Vagina (tissue), 2 donors: Measurements from ENCODE around the gene SMPX.

Source experiments
- POLR2AphosphoS5 ChIP-seq, 2 donors: sonication (generic); formaldehyde crosslinking; IDR thresholded peaks; one replicate each; pipeline ENCODE4 v1.9.0; 2017; ENCODE audit warnings: antibody characterized with exemption in 2 of 2, mild to moderate bottlenecking in 2 of 2, low read depth in 1 of 2; ENCODE audit not compliant: insufficient read depth in 1 of 2
- TF ChIP-seq, protein P1 (sequence below), 3 experiments: fragments of 450-650 bp in 2 of 3; fragments of 200-600 bp in 1 of 3; sonication (generic) in 1 of 3; IDR thresholded peaks; one replicate each; pipeline ENCODE4 v1.5.1; 2017 to 2019; ENCODE audit warnings: antibody characterized with exemption in 3 of 3, mild to moderate bottlenecking in 2 of 3, moderate library complexity in 2 of 3

DNA sequence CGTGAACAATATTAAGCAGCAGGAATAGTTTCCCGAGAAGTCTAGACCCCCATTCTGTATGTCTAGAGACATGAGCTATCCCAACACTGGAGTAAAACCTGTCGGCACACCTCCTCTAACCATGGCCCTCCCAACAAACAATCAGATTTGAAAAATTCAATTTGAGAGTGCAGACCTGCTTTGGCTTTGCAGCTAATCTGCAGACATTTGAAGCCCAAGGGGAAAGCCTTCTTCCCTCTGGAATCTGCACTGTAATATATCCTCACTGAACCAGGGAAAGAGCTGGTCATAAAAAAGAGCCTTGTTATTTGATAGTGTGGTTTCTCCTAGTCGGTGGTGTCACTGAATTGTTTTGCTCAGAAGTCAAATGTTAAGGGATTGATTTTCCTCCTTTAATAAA, 55.2 kb downstream of the SMPX start:
- TF ChIP-seq, protein P1, sequence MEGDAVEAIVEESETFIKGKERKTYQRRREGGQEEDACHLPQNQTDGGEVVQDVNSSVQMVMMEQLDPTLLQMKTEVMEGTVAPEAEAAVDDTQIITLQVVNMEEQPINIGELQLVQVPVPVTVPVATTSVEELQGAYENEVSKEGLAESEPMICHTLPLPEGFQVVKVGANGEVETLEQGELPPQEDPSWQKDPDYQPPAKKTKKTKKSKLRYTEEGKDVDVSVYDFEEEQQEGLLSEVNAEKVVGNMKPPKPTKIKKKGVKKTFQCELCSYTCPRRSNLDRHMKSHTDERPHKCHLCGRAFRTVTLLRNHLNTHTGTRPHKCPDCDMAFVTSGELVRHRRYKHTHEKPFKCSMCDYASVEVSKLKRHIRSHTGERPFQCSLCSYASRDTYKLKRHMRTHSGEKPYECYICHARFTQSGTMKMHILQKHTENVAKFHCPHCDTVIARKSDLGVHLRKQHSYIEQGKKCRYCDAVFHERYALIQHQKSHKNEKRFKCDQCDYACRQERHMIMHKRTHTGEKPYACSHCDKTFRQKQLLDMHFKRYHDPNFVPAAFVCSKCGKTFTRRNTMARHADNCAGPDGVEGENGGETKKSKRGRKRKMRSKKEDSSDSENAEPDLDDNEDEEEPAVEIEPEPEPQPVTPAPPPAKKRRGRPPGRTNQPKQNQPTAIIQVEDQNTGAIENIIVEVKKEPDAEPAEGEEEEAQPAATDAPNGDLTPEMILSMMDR (IDR thresholded peaks at IDR 0.05): no peak
- no peak for TF ChIP-seq POLR2AphosphoS5 (IDR thresholded peaks at IDR 0.05; ENCODE audit: insufficient read depth in 1 of 2, low read depth in 1 of 2)
